ENCODE results near the gene CCDC27. TPM values are rescaled to one million over a fixed set of nuclear protein-coding genes. Genes with fewer than 3 reads are reported as not detected.

Gene CCDC27
- total RNA-seq, 1 experiment from 2014 or later: not detected

Other genes starting within 250 kb of the CCDC27 start
- 8.1 and 8.7 TPM in 2 replicates for gene MEGF6, start 140.9 kb upstream of the CCDC27 start, total RNA-seq (2014; rRNA removed; shearing (Covaris generic))
- 19.2 and 21.7 TPM in 2 replicates for gene TPRG1L, start 127.4 kb upstream of the CCDC27 start, total RNA-seq (2014; rRNA removed; shearing (Covaris generic))
- 34.5 and 40.8 TPM in 2 replicates for gene WRAP73, start 102.3 kb upstream of the CCDC27 start, total RNA-seq (2014; rRNA removed; shearing (Covaris generic))
- gene TP73, start 99.9 kb upstream of the CCDC27 start, total RNA-seq (2014; rRNA removed; shearing (Covaris generic)): 0.86 and 2.4 TPM in 2 replicates
- 20.1 and 26.6 TPM in 2 replicates for gene SMIM1, start 20.3 kb downstream of the CCDC27 start, total RNA-seq (2014; rRNA removed; shearing (Covaris generic))
- 35.4 and 41.8 TPM in 2 replicates for gene LRRC47, start 44.0 kb downstream of the CCDC27 start, total RNA-seq (2014; rRNA removed; shearing (Covaris generic))
- gene CEP104, start 104.8 kb downstream of the CCDC27 start, total RNA-seq (2014; rRNA removed; shearing (Covaris generic)): 6.0 and 17.5 TPM in 2 replicates
- 7.6 and 10.0 TPM in 2 replicates for gene DFFB, start 105.0 kb downstream of the CCDC27 start, total RNA-seq (2014; rRNA removed; shearing (Covaris generic))
- gene C1orf174, start 147.8 kb downstream of the CCDC27 start, total RNA-seq (2014; rRNA removed; shearing (Covaris generic)): 40.4 and 59.1 TPM in 2 replicates

Data from G401 (cell line).